C4-2B (cell line): ENCODE results near the gene LCN10.
"Not testable (repeated sequence)": the region's sequence is repeated elsewhere in the genome, so short reads cannot be mapped to it uniquely, and the experiment has no call there.

Experiments used
- H3K27ac ChIP-seq: fragments of 450-650 bp; 2 replicates; pipeline ENCODE4 v1.5.1; 2017
- CTCF ChIP-seq: fragments of 450-650 bp; conservative IDR thresholded peaks from 2 replicates; pipeline ENCODE4 v1.5.1; 2017; ENCODE audit warnings: mild to moderate bottlenecking
- ZFX ChIP-seq: fragments of 450-650 bp; IDR thresholded peaks from 2 replicates; pipeline ENCODE4 v1.6.1; 2017

Gene LCN10

DNA sequence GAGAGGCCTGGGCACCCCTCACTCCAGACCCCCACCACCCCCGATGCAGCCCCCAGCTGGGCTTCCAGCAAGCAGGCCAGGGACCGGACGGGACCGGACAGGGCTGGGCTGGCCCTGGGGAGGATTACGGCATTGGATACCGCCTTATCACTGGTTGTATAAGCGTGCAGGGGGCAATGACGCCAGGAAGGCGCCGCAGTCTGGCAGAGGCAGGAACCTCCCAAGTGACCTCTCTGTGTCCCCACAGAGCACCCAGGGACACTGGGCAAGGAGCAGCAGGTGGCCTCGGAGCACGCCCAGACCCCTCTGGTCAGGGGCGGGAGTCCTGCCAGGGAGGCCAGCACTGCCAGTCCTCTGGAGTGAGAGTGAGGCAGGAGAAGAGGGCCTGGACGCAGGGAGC lies 22.3 kb upstream of the LCN10 start:
- H3K27ac ChIP-seq, result no peak overlapping the region
- TF ChIP-seq CTCF (no peak), ZFX (no peak)

DNA sequence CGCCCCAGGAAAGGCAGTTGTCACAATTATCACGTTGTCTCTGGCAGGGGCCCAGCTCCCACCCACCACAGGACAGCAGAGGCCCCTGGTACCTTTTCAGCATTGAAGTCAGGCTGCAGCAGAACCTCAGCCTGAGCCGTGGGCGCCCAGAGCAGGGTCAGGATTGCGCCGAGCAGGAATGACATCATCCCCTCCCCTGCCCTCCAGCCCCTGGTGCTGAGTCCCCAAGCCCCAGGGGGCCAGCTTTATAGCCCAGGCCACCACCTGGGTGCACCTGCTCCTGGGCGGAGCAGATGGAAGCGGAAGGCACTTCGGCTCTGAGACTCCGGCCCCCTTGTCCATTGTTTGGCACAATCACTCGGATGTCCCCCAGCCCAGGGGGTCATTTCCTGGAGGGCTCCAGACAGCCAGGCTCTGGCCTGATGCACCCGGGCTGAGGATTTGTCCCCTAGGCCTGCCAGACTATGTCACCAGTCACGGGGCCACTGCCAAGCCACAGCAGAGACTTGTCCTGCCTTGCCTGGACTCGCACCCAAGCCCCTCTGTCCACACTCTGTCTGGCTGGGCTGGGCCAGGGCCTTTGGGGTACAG lies 21.7 kb upstream of the LCN10 start, which contains the start of gene LCN15:
Gene LCN15, minus strand, starts transcription at position 218 of the 591 bp plus-strand sequence. Its CDS starts 30 bp downstream, at position 188.
- no peak within 1 kb of the TSS for H3K27ac ChIP-seq
- TF ChIP-seq ZFX (no peak), CTCF (no peak)

- no peak overlapping the region for H3K27ac ChIP-seq
- no peak for TF ChIP-seq ZFX
- TF ChIP-seq CTCF, result no peak
Observed at GRCh38 chr9:136763649-136764035, 20.9 kb upstream of the LCN10 start.

DNA sequence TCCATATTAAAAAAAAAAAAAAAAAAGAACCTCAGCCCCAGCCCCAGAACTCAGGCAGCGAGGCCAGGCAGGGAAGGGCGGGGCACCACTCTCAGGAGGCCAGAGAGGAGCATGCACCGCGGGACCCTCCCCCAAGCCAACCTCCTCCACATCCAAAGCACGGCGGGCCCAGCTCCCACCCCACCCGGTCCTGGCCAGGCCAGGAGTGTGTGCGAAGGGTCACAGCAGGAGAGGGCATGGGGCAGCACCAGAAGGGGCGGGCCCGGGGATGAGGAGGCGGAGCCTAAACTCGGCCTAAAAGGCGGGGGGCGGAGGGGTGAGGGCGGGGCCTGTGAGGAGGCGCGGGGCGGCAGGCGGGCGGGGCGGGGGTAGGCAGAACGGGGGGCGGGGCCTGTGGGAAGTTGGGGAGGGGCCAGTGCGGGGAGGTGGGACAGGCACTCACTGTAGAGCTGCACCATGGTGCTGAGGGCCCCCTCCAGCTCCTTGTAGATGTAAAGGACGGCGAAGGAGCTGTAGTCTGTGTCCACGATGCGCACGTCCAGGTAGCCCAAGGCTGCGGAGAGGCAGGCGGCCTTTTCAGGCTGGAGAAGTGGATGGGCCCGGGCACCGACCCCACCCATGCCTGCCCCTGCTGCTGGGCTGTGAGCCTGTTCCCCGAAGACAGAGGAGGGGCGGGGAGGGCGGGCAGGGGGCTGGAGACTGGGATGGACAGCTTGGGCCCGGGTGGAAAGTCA lies 20.3 kb upstream of the LCN10 start:
- no peak for TF ChIP-seq ZFX
- TF ChIP-seq CTCF, result no peak
- H3K27ac ChIP-seq, result no peak overlapping the region

GRCh38 chr9:136762221-136762691 lies 19.5 kb upstream of the LCN10 start:
- TF ChIP-seq CTCF (no peak), ZFX (no peak)
- H3K27ac ChIP-seq, result no peak overlapping the region

- TF ChIP-seq ZFX (no peak), CTCF (no peak)
- no peak overlapping the region for H3K27ac ChIP-seq
Observed at GRCh38 chr9:136761545-136761981, 18.8 kb upstream of the LCN10 start.

GRCh38 chr9:136760834-136761544 lies 18.2 kb upstream of the LCN10 start:
- H3K27ac ChIP-seq, result not testable (repeated sequence)
- TF ChIP-seq CTCF, result peak; percentile 87
